SHP77 (cell line): ENCODE measurements around the gene SLC30A1.
A peak's percentile ranks its signal among the peaks of the same experiment; 100 is the strongest.
"Not testable (repeated sequence)": the region's sequence is repeated elsewhere in the genome, so short reads cannot be mapped to it uniquely, and the experiment has no call there.

ENCODE experiments used
- DNase-seq, 2 experiments: peaks; one replicate each; lab custom pipeline; 2025; lab: John Stamatoyannopoulos, UW

SLC30A1 gene

GRCh38 chr1:211583011-211583992 is 4.3 kb upstream of the SLC30A1 start:
- no peak for DNase-seq

GRCh38 chr1:211581526-211581925 is 2.6 kb upstream of the SLC30A1 start:
- DNase-seq = no peak

- no peak for DNase-seq
These were observed 1.3 kb upstream of the SLC30A1 start for GRCh38 chr1:211580303-211580687.

DNA sequence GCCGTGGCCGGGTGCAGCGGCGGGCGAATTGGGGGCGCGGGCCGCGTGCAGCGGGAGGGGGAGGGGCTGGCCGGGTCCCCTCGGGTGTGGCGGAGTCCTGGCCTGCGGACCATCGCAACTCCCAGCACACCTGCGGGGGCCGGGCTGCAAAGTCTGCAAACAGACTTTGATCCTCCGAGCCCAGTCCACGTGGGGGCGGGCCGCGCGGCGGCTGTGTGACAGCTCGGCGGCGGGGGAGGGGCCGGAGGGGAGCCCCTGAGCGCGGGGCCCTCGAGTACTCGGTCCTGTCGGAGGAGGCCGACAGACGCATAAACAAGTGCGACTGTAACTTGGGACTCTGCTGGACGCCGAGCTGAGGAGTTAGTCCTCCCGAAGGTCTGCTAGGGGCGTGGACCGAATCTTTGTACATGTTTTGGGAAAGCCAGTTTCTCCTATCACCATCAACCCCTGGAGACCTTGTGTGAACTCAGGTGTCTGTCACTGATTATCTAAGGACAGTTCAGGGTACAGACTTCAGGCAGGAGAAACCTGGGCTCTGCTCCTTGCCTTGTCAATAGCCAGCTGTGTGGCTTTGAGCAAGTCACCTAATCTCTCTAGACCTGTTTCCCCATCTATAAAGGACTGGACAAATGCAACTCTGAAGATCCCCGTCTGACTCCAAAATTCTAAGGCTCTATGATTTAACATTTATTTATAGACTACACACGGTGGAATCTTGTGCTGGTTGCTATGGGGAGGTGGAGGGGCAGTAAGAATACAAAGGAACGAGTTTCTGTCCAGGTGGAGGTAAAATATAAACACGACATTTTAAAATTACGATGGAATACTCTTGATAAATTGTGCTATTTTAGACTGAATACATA is 710 bp upstream of the SLC30A1 start:
- peak; percentile 38 to 62 for DNase-seq

- DNase-seq = peak; percentile 16 to 48
These were observed 932 bp downstream of the SLC30A1 start for GRCh38 chr1:211577819-211578639.

DNA sequence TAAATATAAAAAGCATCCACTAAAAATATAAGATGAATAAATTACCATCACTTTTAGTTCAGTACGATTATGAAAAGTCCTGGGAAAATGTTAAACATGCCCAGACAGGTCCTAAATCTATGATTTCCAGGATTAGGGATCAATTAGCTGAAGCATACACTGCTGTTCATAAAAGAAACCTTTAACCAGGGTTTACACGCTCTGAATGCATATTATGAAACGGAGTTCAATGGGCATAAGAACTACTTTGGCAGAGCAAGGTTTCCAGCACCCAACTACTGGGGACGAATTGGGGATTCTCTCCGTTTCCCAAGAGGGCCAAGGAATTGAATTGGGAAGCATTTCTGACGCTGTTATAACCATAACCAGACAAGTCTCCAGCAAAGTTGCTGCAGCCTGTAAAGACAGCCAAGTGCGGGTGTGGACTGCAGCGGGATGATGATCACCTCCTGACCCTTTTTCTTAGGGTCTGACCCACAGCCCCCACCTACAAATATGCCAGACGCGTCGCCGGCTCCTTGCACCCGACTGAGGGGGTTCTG is 1.6 kb downstream of the SLC30A1 start:
- no peak for DNase-seq

GRCh38 chr1:211576717-211577116 is 2.2 kb downstream of the SLC30A1 start:
- no peak for DNase-seq

DNA sequence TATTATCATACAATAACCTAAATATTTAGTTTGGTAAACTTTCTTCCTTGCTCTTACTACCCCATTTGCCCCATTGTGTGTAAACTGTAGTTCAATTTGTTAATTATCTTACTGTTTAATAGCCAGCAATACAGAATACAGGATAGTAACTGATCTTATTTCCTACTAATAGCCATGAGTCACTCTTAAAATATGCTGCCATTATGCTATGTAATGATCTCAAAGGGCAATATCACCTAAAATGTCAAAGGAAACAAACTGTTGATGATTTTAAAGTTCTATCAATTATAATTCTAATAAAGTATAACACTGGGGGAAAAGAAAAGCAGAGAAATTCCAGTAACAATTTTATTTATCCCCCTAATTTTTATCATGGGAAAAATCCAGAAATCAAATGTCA is 4.3 kb downstream of the SLC30A1 start:
- no peak for DNase-seq

- no peak for DNase-seq
These were observed 7.0 kb downstream of the SLC30A1 start for GRCh38 chr1:211571998-211572397.

GRCh38 chr1:211570378-211570777 is 8.6 kb downstream of the SLC30A1 start:
- not testable (repeated sequence) for DNase-seq

DNA sequence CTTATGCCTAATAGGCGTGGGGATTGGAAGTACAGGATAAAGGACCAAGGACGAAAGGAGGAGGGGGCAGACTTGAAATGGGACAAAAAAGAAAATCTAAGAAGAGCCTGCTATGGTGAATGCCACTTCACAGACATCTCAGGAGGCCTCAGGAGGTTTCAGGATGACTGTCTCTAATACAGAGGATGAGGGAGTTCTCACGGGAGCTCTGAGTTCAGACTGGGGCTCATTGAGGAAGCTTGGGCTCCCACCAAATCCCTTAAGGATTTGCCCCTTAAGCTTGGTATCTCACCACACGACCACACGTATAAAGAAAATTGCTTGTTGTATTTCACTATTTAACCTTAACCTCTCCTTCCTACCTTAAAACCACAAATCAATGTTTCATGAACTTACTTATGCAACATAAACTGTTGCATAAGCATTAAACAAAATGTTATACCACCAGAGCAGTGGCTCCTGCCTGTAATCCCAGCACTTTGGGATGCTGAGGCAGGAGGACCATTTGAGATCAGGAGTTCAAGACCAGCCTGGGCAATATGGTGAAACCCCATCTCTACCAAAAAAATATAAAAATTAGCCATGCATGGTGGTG is 12.4 kb downstream of the SLC30A1 start:
- DNase-seq = no peak

DNA sequence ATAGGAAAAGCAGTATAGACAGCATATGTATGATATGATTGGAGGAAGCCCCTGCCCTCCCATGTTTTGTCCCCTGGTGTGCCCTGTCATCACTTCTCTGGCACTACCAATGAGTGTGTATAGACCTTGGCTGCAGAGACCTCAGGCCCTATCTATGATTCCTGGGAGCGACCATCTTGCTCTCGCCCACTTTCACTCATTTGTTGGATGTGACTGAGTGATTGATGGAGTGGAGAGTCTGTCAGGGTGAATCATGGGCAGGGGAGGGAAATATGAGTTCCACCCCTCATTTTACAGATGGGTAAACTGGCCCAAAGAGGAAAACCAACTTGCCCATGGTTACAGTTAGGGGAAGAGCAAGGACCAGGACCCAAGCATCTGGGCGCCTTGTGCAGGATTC is 14.9 kb downstream of the SLC30A1 start:
- no peak for DNase-seq

GRCh38 chr1:211559222-211560010 is 19.5 kb downstream of the SLC30A1 start:
- DNase-seq = no peak

GRCh38 chr1:211557894-211558625 is 20.9 kb downstream of the SLC30A1 start:
- no peak for DNase-seq

DNA sequence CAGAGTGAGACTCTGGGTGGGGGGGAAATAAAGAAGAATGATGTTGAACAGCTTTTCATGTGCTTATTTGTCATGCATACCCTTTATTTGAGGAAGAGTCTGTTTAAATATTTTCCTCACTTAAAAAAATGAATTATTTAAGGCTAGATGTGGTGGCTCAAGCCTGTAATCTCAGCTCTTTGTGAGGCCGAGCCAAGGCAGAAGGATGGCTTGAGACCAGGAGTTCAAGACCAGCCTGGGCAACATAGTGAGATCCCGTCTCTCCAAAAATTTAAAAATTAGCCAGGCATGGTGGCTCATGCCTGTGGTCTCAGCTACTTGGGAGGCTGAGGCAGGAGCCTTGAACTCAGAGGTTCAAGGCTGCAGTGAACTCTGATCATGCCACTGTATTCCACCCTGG is 25.4 kb downstream of the SLC30A1 start:
- DNase-seq = no peak

DNA sequence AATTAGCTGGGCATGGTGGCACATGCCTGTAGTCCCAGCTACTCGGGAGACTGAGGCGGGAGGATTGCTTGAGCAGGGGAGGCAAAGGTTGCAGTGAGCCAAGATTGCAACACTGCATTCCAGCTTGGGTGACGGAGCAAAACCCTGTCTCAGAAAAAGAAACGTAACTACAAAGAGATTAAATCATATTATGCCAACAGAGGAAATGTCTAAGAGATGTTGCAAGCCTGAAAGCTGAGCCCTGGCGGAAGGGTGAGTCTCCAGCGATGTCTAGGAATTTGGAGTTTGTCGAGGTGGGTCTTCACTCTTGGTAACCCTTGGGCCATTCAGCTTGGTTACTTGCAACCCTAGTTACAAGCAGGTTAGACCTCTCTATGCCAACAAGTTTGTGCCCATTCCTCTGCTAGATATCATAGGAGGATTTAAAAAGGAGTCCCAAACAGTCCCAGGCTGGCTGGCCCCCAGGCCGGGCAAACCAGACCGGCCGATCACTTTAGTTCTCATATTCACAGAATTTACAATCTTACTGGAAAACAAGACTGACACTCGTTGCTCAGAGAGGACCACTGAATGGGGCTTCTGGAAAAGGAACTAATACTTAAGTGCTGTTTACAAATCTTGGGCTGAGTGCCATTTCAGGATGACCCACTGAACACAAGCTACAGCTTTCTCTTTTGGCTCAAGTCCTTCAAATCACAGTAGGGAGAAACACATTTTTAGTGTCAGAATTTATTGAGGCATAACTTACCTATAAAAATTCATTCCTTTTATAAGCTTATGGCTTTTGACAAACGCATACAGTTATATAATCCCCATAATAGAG is 27.1 kb downstream of the SLC30A1 start:
- no peak for DNase-seq

DNA sequence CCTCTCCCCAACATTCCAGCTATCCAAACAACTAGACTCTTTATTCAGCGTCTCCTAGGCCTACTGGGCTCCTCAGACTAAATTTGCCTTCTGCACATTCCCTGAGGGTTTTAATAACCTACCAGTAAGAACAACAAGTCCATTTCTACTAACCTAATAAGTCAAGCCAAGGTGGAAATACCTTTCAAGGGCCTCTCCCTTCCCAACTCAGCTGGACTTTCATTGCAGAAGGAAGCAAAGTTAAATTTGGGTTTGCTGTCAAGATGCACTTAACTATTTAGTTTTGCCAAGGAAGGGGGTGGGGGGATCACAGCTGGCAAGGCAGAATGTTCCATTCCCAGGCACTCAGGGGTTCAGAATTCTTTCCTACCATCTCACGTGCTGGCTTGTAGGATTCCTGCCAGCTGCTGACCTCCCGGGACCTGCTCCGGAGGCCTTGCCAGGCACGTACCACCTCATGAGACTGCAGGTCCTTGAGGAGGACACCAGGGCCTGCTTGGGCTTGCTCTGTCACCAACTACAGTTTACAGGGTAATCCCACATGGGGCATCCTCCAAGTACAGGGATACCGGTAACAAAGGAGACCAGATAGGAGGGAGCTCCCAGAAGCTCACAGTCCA is 29.8 kb downstream of the SLC30A1 start:
- no peak for DNase-seq

GRCh38 chr1:211548321-211549091 is 30.5 kb downstream of the SLC30A1 start:
- no peak for DNase-seq
